ENCODE results near the gene C1orf210.

C1orf210 gene

GRCh38 chr1:43296207-43296606 lies 10.8 kb upstream of the C1orf210 start:
- in situ Hi-C loops (cut with MboI; ENCODE audit: low sequenced_read_pairs) = no loop called here

GRCh38 chr1:43294761-43295160 lies 9.4 kb upstream of the C1orf210 start:
- in situ Hi-C loops (cut with MboI; ENCODE audit: low sequenced_read_pairs) = no loop called here

- in situ Hi-C loops (cut with MboI; ENCODE audit: low sequenced_read_pairs) = no loop called here
These were observed 8.7 kb upstream of the C1orf210 start for GRCh38 chr1:43293896-43294760.

- in situ Hi-C loops (cut with MboI; ENCODE audit: low sequenced_read_pairs) = no loop called here
These were observed 7.8 kb upstream of the C1orf210 start for GRCh38 chr1:43293176-43293575.

GRCh38 chr1:43292679-43293078 lies 7.3 kb upstream of the C1orf210 start:
- in situ Hi-C loops (cut with MboI; ENCODE audit: low sequenced_read_pairs) = no loop called here

GRCh38 chr1:43292216-43292615 lies 6.8 kb upstream of the C1orf210 start:
- in situ Hi-C loops (cut with MboI; ENCODE audit: low sequenced_read_pairs) = no loop called here

GRCh38 chr1:43288785-43289706 lies 3.7 kb upstream of the C1orf210 start:
- in situ Hi-C loops (cut with MboI; ENCODE audit: low sequenced_read_pairs) = no loop called here

GRCh38 chr1:43288058-43288784 lies 2.8 kb upstream of the C1orf210 start:
- in situ Hi-C loops (cut with MboI; ENCODE audit: low sequenced_read_pairs) = no loop called here

- in situ Hi-C loops (cut with MboI; ENCODE audit: low sequenced_read_pairs) = no loop called here
These were observed 1.2 kb upstream of the C1orf210 start for GRCh38 chr1:43286533-43286932.

GRCh38 chr1:43286115-43286514 lies 734 bp upstream of the C1orf210 start:
- in situ Hi-C loops (cut with MboI; ENCODE audit: low sequenced_read_pairs) = no loop called here

GRCh38 chr1:43284546-43285110 lies 753 bp downstream of the C1orf210 start:
- in situ Hi-C loops (cut with MboI; ENCODE audit: low sequenced_read_pairs) = no loop called here

- in situ Hi-C loops (cut with MboI; ENCODE audit: low sequenced_read_pairs) = no loop called here
These were observed 1.3 kb downstream of the C1orf210 start for GRCh38 chr1:43284065-43284464.

GRCh38 chr1:43282220-43283195 lies 2.9 kb downstream of the C1orf210 start:
- in situ Hi-C loops (cut with MboI; ENCODE audit: low sequenced_read_pairs) = no loop called here

- in situ Hi-C loops (cut with MboI; ENCODE audit: low sequenced_read_pairs) = no loop called here
These were observed 4.7 kb downstream of the C1orf210 start for GRCh38 chr1:43280692-43281091.

- in situ Hi-C loops (cut with MboI; ENCODE audit: low sequenced_read_pairs) = no loop called here
These were observed 5.7 kb downstream of the C1orf210 start for GRCh38 chr1:43279666-43280065.

- in situ Hi-C loops (cut with MboI; ENCODE audit: low sequenced_read_pairs) = no loop called here
These were observed 6.2 kb downstream of the C1orf210 start for GRCh38 chr1:43279161-43279560.

GRCh38 chr1:43277116-43277876 lies 8.1 kb downstream of the C1orf210 start:
- in situ Hi-C loops (cut with MboI; ENCODE audit: low sequenced_read_pairs) = no loop called here

GRCh38 chr1:43276673-43277072 lies 8.7 kb downstream of the C1orf210 start:
- in situ Hi-C loops (cut with MboI; ENCODE audit: low sequenced_read_pairs) = no loop called here
